Breast epithelium (tissue), 3 donors: ENCODE results near the gene OSGIN1.

Experiments used
- CTCF ChIP-seq, 3 donors: fragments of 450-650 bp; IDR thresholded peaks; one replicate each; pipeline ENCODE4 v1.5.1; 2016 to 2017; ENCODE audit warnings: antibody characterized with exemption in 3 of 3, mild to moderate bottlenecking in 3 of 3, moderate library complexity in 3 of 3
- POLR2A ChIP-seq: fragments of 450-650 bp; IDR thresholded peaks from one replicate; pipeline ENCODE4 v1.6.1; 2016; ENCODE audit warnings: antibody characterized with exemption, mild to moderate bottlenecking, moderate library complexity

GRCh38 chr16:83911290-83911689, 41.8 kb upstream of the OSGIN1 start:
- TF ChIP-seq CTCF (IDR thresholded peaks at IDR 0.05) = no peak
- no peak for TF ChIP-seq POLR2A
